Neural cell (in vitro differentiated cells): ENCODE measurements around the gene DSC3. TPM values are rescaled to one million over a fixed set of nuclear protein-coding genes. Genes with fewer than 3 reads are reported as not detected.

Source experiments
- H2AFZ ChIP-seq: fragments of 200-600, 300-800 bp; sonication (generic), shearing (Covaris generic); 2 replicates; pipeline ENCODE4 v1.6.0; 2014; ENCODE audit warnings: low read depth, mild to moderate bottlenecking, antibody characterized with exemption, low read length, moderate library complexity
- H3F3A ChIP-seq: fragments of 200-600 bp; shearing (Covaris generic); 2 replicates; pipeline ENCODE4 v1.6.1; 2016; ENCODE audit warnings: mild to moderate bottlenecking, moderate library complexity, mixed read lengths, antibody characterized with exemption, low read length; ENCODE audit not compliant: insufficient read depth, poor library complexity, severe bottlenecking
- H3K27ac ChIP-seq: fragments of 200-600, 300-800 bp; sonication (generic), shearing (Covaris generic); 2 replicates; pipeline ENCODE4 v1.5.1; 2014; ENCODE audit warnings: mild to moderate bottlenecking, low read length, moderate library complexity
- H3K27me3 ChIP-seq: fragments of 300-800, 200-600 bp; sonication (generic), shearing (Covaris generic); 2 replicates; pipeline ENCODE4 v1.6.0; 2014; ENCODE audit warnings: mild to moderate bottlenecking, low read depth, low read length, moderate library complexity; ENCODE audit not compliant: insufficient read depth
- H3K36me3 ChIP-seq: fragments of 300-800, 200-600 bp; sonication (generic), shearing (Covaris generic); 2 replicates; pipeline ENCODE4 v1.5.1; 2014; ENCODE audit warnings: mild to moderate bottlenecking, antibody characterized with exemption, low read length, moderate library complexity; ENCODE audit not compliant: insufficient read depth
- H3K4me2 ChIP-seq: fragments of 300-800, 200-600 bp; sonication (generic), shearing (Covaris generic); 2 replicates; pipeline ENCODE4 v1.6.0; 2014; ENCODE audit warnings: mild to moderate bottlenecking, low read length
- H3K4me3 ChIP-seq: fragments of 300-800, 200-600 bp; sonication (generic), shearing (Covaris generic); 2 replicates; pipeline ENCODE4 v1.5.1; 2014; ENCODE audit warnings: mild to moderate bottlenecking, low read length, moderate library complexity
- H3K79me2 ChIP-seq: fragments of 200-600 bp; shearing (Covaris generic); replicated peaks from 2 replicates; pipeline ENCODE4 v1.6.0; 2014; ENCODE audit warnings: mild to moderate bottlenecking, low read length, moderate library complexity; ENCODE audit not compliant: insufficient read depth
- H3K9ac ChIP-seq: fragments of 300-800, 200-600 bp; sonication (generic), shearing (Covaris generic); 2 replicates; pipeline ENCODE4 v1.6.1; 2016; ENCODE audit warnings: mild to moderate bottlenecking, low read length, mixed read lengths
- H3K9me2 ChIP-seq: fragments of 200-600 bp; shearing (Covaris generic); 2 replicates; pipeline ENCODE4 v1.6.1; 2016; ENCODE audit warnings: mild to moderate bottlenecking, low read length, mixed read lengths; ENCODE audit not compliant: insufficient read depth
- H3K9me3 ChIP-seq: fragments of 200-600, 300-800 bp; sonication (generic), shearing (Covaris generic); 2 replicates; pipeline ENCODE4 v1.6.1; 2016; ENCODE audit warnings: mild to moderate bottlenecking, mixed run types, low read length, moderate library complexity, mixed read lengths
- H4K20me1 ChIP-seq: fragments of 200-600 bp; shearing (Covaris generic); 2 replicates; pipeline ENCODE4 v1.6.1; 2016; ENCODE audit warnings: mild to moderate bottlenecking, mixed run types; ENCODE audit not compliant: insufficient read depth
- CTCF ChIP-seq: fragments of 450-650 bp; IDR thresholded peaks from 2 replicates; pipeline ENCODE4 v1.5.1; 2014; ENCODE audit warnings: antibody characterized with exemption, mild to moderate bottlenecking, moderate library complexity; ENCODE audit not compliant: poor library complexity, severe bottlenecking
- EP300 ChIP-seq: fragments of 450-650 bp; conservative IDR thresholded peaks from 2 replicates; pipeline ENCODE4 v1.6.1; 2014; ENCODE audit warnings: antibody characterized with exemption, mild to moderate bottlenecking, moderate library complexity; ENCODE audit not compliant: poor library complexity, severe bottlenecking
- EZH2 ChIP-seq: fragments of 200-600, 300-800 bp; shearing (Covaris generic), sonication (generic); IDR thresholded peaks from 2 replicates; pipeline ENCODE4 v1.6.1; 2014; ENCODE audit warnings: antibody characterized with exemption, low read length, borderline replicate concordance, mild to moderate bottlenecking; ENCODE audit not compliant: insufficient read depth, poor library complexity, severe bottlenecking
- MXI1 ChIP-seq: fragments of 450-650 bp; conservative IDR thresholded peaks from 2 replicates; pipeline ENCODE4 v1.6.1; 2014; ENCODE audit warnings: antibody characterized with exemption, mild to moderate bottlenecking; ENCODE audit not compliant: poor library complexity, severe bottlenecking
- POLR2AphosphoS5 ChIP-seq: IDR thresholded peaks from 2 replicates; pipeline ENCODE4 v1.6.1; 2012
- REST ChIP-seq: IDR thresholded peaks from 2 replicates; pipeline ENCODE4 v1.6.1; 2012; ENCODE audit warnings: borderline replicate concordance
- SMC3 ChIP-seq: fragments of 450-650 bp; conservative IDR thresholded peaks from 2 replicates; pipeline ENCODE4 v1.6.1; 2014; ENCODE audit warnings: antibody characterized with exemption, mild to moderate bottlenecking, moderate library complexity; ENCODE audit not compliant: poor library complexity
- TAF1 ChIP-seq: IDR thresholded peaks from 2 replicates; pipeline ENCODE4 v1.6.1; 2012; ENCODE audit warnings: low read depth
- polyA plus RNA-seq: library from polyadenylated mRNA; depleted of rRNA; stranded (reverse); fragments of >200 nt; gene quantifications from 2 replicates; pipeline ENCODE4 v1.2.3, GENCODE V29; 2014

DSC3 gene
- polyA plus RNA-seq, 1 donor from 2014 or later, result not detected

- Histone ChIP-seq H3K4me2 (no peak overlapping the region), H3K9me2 (no peaks in the 10 kb centered on the region), H3F3A (no peaks in the 10 kb centered on the region), H3K4me3 (no peak overlapping the region), H3K27ac (no peak overlapping the region), H3K79me2 (no peaks in the 10 kb centered on the region), H3K27me3 (no peaks in the 10 kb centered on the region), H2AFZ (no peak overlapping the region), H3K36me3 (no peaks in the 10 kb centered on the region), H3K9ac (no peak overlapping the region), H4K20me1 (no peaks in the 10 kb centered on the region), H3K9me3 (no peaks in the 10 kb centered on the region)
- TF ChIP-seq POLR2AphosphoS5 (no peak), EP300 (no peak), TAF1 (no peak)
These were observed 35.3 kb upstream of the DSC3 start for GRCh38 chr18:31077878-31078277.

- no peak for TF ChIP-seq POLR2AphosphoS5
- TF ChIP-seq CTCF, result no peak
- no peak for TF ChIP-seq REST
- TF ChIP-seq SMC3, result no peak
- TF ChIP-seq TAF1, result no peak
- no peak for TF ChIP-seq EZH2
These were observed 29.6 kb upstream of the DSC3 start for GRCh38 chr18:31072175-31072574.

GRCh38 chr18:31070206-31070605 is 27.7 kb upstream of the DSC3 start:
- Histone ChIP-seq H3K36me3 (no peaks in the 10 kb centered on the region), H3K9ac (no peak overlapping the region), H4K20me1 (no peaks in the 10 kb centered on the region)

More at GRCh38 chr18:31072175-31072574, 29.6 kb upstream of the DSC3 start:
- no peaks in the 10 kb centered on the region for H3F3A ChIP-seq
- no peak overlapping the region for H3K4me2 ChIP-seq
- no peaks in the 10 kb centered on the region for H3K27me3 ChIP-seq
- no peak overlapping the region for H3K27ac ChIP-seq
- H3K9me3 ChIP-seq, result no peaks in the 10 kb centered on the region
- no peaks in the 10 kb centered on the region for H3K9me2 ChIP-seq
- no peak overlapping the region for H3K4me3 ChIP-seq
- no peak overlapping the region for H3K9ac ChIP-seq
- no peaks in the 10 kb centered on the region for H3K36me3 ChIP-seq
- H2AFZ ChIP-seq, result no peak overlapping the region
- H3K79me2 ChIP-seq, result no peaks in the 10 kb centered on the region
- H4K20me1 ChIP-seq, result no peaks in the 10 kb centered on the region

More at GRCh38 chr18:31070206-31070605, 27.7 kb upstream of the DSC3 start:
- no peak overlapping the region for H2AFZ ChIP-seq
- no peak overlapping the region for H3K4me2 ChIP-seq
- no peak overlapping the region for H3K4me3 ChIP-seq
- no peaks in the 10 kb centered on the region for H3F3A ChIP-seq
- H3K79me2 ChIP-seq, result no peaks in the 10 kb centered on the region
- no peaks in the 10 kb centered on the region for H3K27me3 ChIP-seq
- no peak overlapping the region for H3K27ac ChIP-seq
- TF ChIP-seq EZH2, result no peak
- no peak for TF ChIP-seq POLR2AphosphoS5
- TF ChIP-seq SMC3, result no peak
- no peak for TF ChIP-seq MXI1
- no peaks in the 10 kb centered on the region for H3K9me2 ChIP-seq
- H3K9me3 ChIP-seq, result no peaks in the 10 kb centered on the region
